Uterus (tissue), 4 donors: ENCODE measurements around the gene ARPC4. TPM values are rescaled to one million over a fixed set of nuclear protein-coding genes. Genes with fewer than 3 reads are reported as not detected.

Experiments used
- DNase-seq, 2 donors: peaks; one replicate each; pipeline ENCODE4 v3.0.0-alpha.2; 2019 to 2020
- H3K27ac ChIP-seq, 2 donors: fragments of 200-600 bp; sonication (generic); 1 replicate in 1 of 2; 2 replicates in 1 of 2; pipeline ENCODE4 v1.5.1; 2016 to 2018
- H3K27me3 ChIP-seq, 2 donors: fragments of 200-600 bp; sonication (generic); one replicate each; pipeline ENCODE4 v1.5.1; 2018 to 2019; ENCODE audit warnings: control low read depth in 1 of 2
- H3K36me3 ChIP-seq, 2 donors: fragments of 200-600 bp; sonication (generic); one replicate each; pipeline ENCODE4 v1.5.1; 2019; ENCODE audit warnings: control low read depth in 1 of 2
- H3K4me1 ChIP-seq, 2 donors: fragments of 200-600 bp; sonication (generic); one replicate each; pipeline ENCODE4 v1.5.1; 2018 to 2019; ENCODE audit warnings: control low read depth in 1 of 2
- H3K4me3 ChIP-seq, 2 donors: fragments of 200-600 bp; sonication (generic); 1 replicate in 1 of 2; 2 replicates in 1 of 2; pipeline ENCODE4 v1.5.1; 2018 to 2019; ENCODE audit warnings: mild to moderate bottlenecking in 1 of 2
- H3K9me3 ChIP-seq, 2 donors: fragments of 200-600 bp; sonication (generic); one replicate each; pipeline ENCODE4 v1.5.1; 2019; ENCODE audit warnings: control low read depth in 1 of 2
- CTCF ChIP-seq, 4 experiments: fragments of 200-600 bp in 2 of 4; fragments of 450-650 bp in 2 of 4; sonication (generic) in 2 of 4; IDR thresholded peaks; one replicate each; pipeline ENCODE4 v1.5.1; 2016 to 2019; ENCODE audit warnings: antibody characterized with exemption in 4 of 4, mild to moderate bottlenecking in 2 of 4, moderate library complexity in 1 of 4
- POLR2A ChIP-seq, 2 donors: fragments of 450-650 bp; IDR thresholded peaks; one replicate each; pipeline ENCODE4 v1.6.1; 2016; ENCODE audit warnings: antibody characterized with exemption in 2 of 2, mild to moderate bottlenecking in 1 of 2, moderate library complexity in 1 of 2
- intact Hi-C: fragments of 100-400 bp; cut with DNase I; formaldehyde crosslinking; loops from one replicate; pipeline ENCODE4 v1.15.1; 2023; ENCODE audit warnings: low total_unique reads
- total RNA-seq, 4 donors: library from RNA; depleted of rRNA in 3 of 4; stranded (reverse); fragments of >200 nt in 3 of 4; gene quantifications; one replicate each; pipeline versions ENCODE4 v1.1.0 to v1.2.4, GENCODE V29; 2014 to 2023
- donor health status: DM: yes; HTN: yes; CAD: no.

The ARPC4 gene
- total RNA-seq, 4 donors from 2014 or later: 44.7 to 176 (median 142) TPM

- no peak overlapping the region for H3K27ac ChIP-seq
- DNase-seq: no peak
- H3K9me3 ChIP-seq: no peaks in the 10 kb centered on the region
- no peaks in the 10 kb centered on the region for H3K27me3 ChIP-seq
- intact Hi-C loops: no loop called here
- H3K4me3 ChIP-seq: no peak overlapping the region
- no peak for TF ChIP-seq POLR2A (IDR thresholded peaks at IDR 0.05)
- no peak for TF ChIP-seq CTCF (IDR thresholded peaks at IDR 0.05)
- H3K4me1 ChIP-seq: no peaks in the 10 kb centered on the region
- H3K36me3 ChIP-seq: no peaks in the 10 kb centered on the region
These were observed 28.1 kb downstream of the ARPC4 start for GRCh38 chr3:9820946-9821345.

- Histone ChIP-seq H3K4me3 (no peak overlapping the region), H3K27ac (no peak overlapping the region), H3K36me3 (no peaks in the 10 kb centered on the region), H3K4me1 (no peaks in the 10 kb centered on the region), H3K9me3 (no peaks in the 10 kb centered on the region), H3K27me3 (no peaks in the 10 kb centered on the region)
- intact Hi-C loops: no loop called here
- no peak for DNase-seq
- TF ChIP-seq POLR2A (IDR thresholded peaks at IDR 0.05) (no peak), CTCF (IDR thresholded peaks at IDR 0.05) (no peak)
These were observed 32.7 kb downstream of the ARPC4 start for GRCh38 chr3:9825451-9826040.

- no peak for DNase-seq
- no peaks in the 10 kb centered on the region for H3K36me3 ChIP-seq
- no peak overlapping the region for H3K4me3 ChIP-seq
- TF ChIP-seq POLR2A (IDR thresholded peaks at IDR 0.05) (no peak), CTCF (IDR thresholded peaks at IDR 0.05) (no peak)
- H3K4me1 ChIP-seq: no peaks in the 10 kb centered on the region
- H3K27ac ChIP-seq: no peak overlapping the region
- no peaks in the 10 kb centered on the region for H3K27me3 ChIP-seq
- no peaks in the 10 kb centered on the region for H3K9me3 ChIP-seq
- intact Hi-C loops: no loop called here
These were observed 34.1 kb downstream of the ARPC4 start for GRCh38 chr3:9826815-9827573.

GRCh38 chr3:9828801-9829755 lies 36.2 kb downstream of the ARPC4 start:
- Histone ChIP-seq H3K27me3 (no peaks in the 10 kb centered on the region), H3K4me3 (no peak overlapping the region), H3K27ac (no peak overlapping the region), H3K36me3 (no peaks in the 10 kb centered on the region), H3K9me3 (no peaks in the 10 kb centered on the region), H3K4me1 (no peaks in the 10 kb centered on the region)
- TF ChIP-seq POLR2A (IDR thresholded peaks at IDR 0.05) (no peak), CTCF (IDR thresholded peaks at IDR 0.05) (no peak)
- intact Hi-C loops: no loop called here
- DNase-seq: no peak
